ENCODE measurements around the gene STRBP. TPM values are rescaled to one million over a fixed set of nuclear protein-coding genes. Genes with fewer than 3 reads are reported as not detected.

Gene STRBP
- total RNA-seq, 1 experiment from 2014 or later, result 39.9 TPM

DNA sequence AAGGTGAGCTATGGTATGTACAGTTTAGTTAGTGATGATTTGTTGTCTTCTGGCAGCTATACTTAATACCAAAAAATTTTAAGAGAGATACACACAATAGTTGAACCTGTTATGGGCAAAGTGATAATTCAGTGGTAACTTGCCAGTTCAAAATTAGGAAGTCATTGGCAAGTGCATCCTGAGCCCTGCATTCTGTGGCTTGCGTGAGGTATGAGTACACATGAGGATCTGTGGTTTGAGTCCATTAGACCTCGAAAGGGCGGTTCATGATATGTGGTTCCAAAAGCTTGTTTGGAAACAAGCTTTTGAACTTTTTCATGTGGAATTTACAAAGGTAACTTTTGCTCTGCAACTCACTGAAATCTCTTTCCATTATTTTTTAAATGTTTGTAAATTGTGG lies 187.9 kb downstream of the STRBP start:
- H3K36me3 ChIP-seq (ENCODE audit: low read depth), result peaks cover 16% of the 10 kb centered on the region; the same call in 1 of the 2 replicates
- no peak for DNase-seq
- no peak overlapping the region for H3K27ac ChIP-seq
- H3K9me3 ChIP-seq (ENCODE audit: insufficient read depth, low read depth), result no peaks in the 10 kb centered on the region
- H3K27me3 ChIP-seq (ENCODE audit: insufficient read depth, low read depth), result no peaks in the 10 kb centered on the region
- H2AFZ ChIP-seq, result no peak overlapping the region
- ChIA-PET CTCF (interaction anchor here (0.9 kb wide), 1 partner anchor 172 kb away, joined by 4 read pairs; no protein-coding TSS in a partner anchor), POLR2A (ENCODE audit: unreplicated experiment) (no interaction called here)
- H3F3A ChIP-seq (ENCODE audit: insufficient read depth, low read depth), result no peaks in the 10 kb centered on the region
- TF ChIP-seq, protein P1, sequence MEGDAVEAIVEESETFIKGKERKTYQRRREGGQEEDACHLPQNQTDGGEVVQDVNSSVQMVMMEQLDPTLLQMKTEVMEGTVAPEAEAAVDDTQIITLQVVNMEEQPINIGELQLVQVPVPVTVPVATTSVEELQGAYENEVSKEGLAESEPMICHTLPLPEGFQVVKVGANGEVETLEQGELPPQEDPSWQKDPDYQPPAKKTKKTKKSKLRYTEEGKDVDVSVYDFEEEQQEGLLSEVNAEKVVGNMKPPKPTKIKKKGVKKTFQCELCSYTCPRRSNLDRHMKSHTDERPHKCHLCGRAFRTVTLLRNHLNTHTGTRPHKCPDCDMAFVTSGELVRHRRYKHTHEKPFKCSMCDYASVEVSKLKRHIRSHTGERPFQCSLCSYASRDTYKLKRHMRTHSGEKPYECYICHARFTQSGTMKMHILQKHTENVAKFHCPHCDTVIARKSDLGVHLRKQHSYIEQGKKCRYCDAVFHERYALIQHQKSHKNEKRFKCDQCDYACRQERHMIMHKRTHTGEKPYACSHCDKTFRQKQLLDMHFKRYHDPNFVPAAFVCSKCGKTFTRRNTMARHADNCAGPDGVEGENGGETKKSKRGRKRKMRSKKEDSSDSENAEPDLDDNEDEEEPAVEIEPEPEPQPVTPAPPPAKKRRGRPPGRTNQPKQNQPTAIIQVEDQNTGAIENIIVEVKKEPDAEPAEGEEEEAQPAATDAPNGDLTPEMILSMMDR (conservative IDR thresholded peaks at IDR 0.05), result no peak
- TF ChIP-seq EZH2 (IDR thresholded peaks at IDR 0.05; ENCODE audit: low read depth), result no peak
- no peaks in the 10 kb centered on the region for H3K79me2 ChIP-seq (ENCODE audit: low read depth)
- H4K20me1 ChIP-seq (ENCODE audit: insufficient read depth), result peaks cover 5% of the 10 kb centered on the region; the same call in 1 of the 2 replicates
- H3K4me2 ChIP-seq, result no peak overlapping the region
- no peaks in the 10 kb centered on the region for H3K4me1 ChIP-seq (replicated peaks; ENCODE audit: insufficient read depth)
- no TSS peak for BruUV-seq (replicated peaks)
- no peaks in the 10 kb centered on the region for H3K9me2 ChIP-seq (ENCODE audit: insufficient read depth)
- intact Hi-C loops (cut with micrococcal nuclease; ENCODE audit: unreplicated experiment), result no loop called here
- H3K4me3 ChIP-seq, result no peak overlapping the region

DNA sequence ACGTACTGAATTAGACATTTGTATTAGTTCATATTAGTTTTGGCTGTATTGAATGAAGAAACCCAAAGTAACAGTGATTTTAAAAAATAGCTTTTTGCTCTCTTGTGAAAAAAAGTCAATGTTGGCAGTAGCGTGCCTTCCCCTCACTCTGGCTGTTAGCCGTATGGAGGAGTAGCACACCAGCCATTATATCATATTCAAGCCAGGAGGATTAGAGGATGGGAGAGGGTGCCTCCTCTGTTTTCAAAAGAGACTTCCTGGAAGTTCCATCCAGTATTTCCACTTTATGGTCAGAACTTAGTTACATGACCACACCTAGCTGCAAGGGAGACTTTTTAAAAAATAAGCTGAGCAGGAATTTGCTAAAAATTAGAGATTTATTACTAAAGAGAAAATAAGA lies 193.8 kb downstream of the STRBP start:
- Histone ChIP-seq H3F3A (ENCODE audit: insufficient read depth, low read depth) (no peaks in the 10 kb centered on the region), H3K27me3 (ENCODE audit: insufficient read depth, low read depth) (no peaks in the 10 kb centered on the region), H3K9me3 (ENCODE audit: insufficient read depth, low read depth) (no peaks in the 10 kb centered on the region), H3K79me2 (ENCODE audit: low read depth) (no peaks in the 10 kb centered on the region), H2AFZ (no peak overlapping the region), H4K20me1 (ENCODE audit: insufficient read depth) (peaks cover 7% of the 10 kb centered on the region; the same call in 1 of the 2 replicates), H3K36me3 (ENCODE audit: low read depth) (peaks cover 11% of the 10 kb centered on the region; the same call in 1 of the 2 replicates), H3K4me3 (no peak overlapping the region), H3K4me1 (replicated peaks; ENCODE audit: insufficient read depth) (no peaks in the 10 kb centered on the region), H3K4me2 (no peak overlapping the region), H3K27ac (no peak overlapping the region), H3K9me2 (ENCODE audit: insufficient read depth) (no peaks in the 10 kb centered on the region)
- TF ChIP-seq, protein P1 (conservative IDR thresholded peaks at IDR 0.05), result no peak
- TF ChIP-seq EZH2 (IDR thresholded peaks at IDR 0.05; ENCODE audit: low read depth), result no peak
- no peak for DNase-seq
- POLR2A ChIA-PET (ENCODE audit: unreplicated experiment), result no interaction called here
- no TSS peak for BruUV-seq (replicated peaks)
- CTCF ChIA-PET, result no interaction called here
- intact Hi-C loops (cut with micrococcal nuclease; ENCODE audit: unreplicated experiment), result no loop called here

DNA sequence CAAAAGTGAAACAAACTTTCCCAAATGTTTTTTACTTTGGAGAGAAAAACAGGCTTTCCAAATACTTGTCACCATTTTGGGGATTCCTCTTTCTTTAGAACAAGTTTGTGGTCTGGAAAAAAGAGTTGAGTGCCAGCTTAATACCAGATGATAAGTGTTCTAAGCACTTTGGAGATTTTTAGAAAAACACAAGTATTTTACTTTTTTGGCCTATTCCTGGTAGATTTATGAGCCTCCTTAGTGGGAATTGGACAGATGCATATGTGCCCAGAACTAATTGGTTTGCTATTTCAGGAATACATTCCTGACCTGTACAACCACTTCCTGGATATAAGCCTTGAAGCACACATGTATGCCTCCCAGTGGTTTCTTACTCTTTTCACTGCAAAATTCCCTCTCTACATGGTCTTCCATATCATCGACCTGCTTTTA lies 194.4 kb downstream of the STRBP start:
- Histone ChIP-seq H3K9me3 (ENCODE audit: insufficient read depth, low read depth) (no peaks in the 10 kb centered on the region), H3K4me3 (no peak overlapping the region), H3K79me2 (ENCODE audit: low read depth) (no peaks in the 10 kb centered on the region), H4K20me1 (ENCODE audit: insufficient read depth) (peaks cover 7% of the 10 kb centered on the region; the same call in 1 of the 2 replicates), H3K27ac (no peak overlapping the region), H3F3A (ENCODE audit: insufficient read depth, low read depth) (no peaks in the 10 kb centered on the region), H3K27me3 (ENCODE audit: insufficient read depth, low read depth) (no peaks in the 10 kb centered on the region), H3K4me2 (no peak overlapping the region), H2AFZ (no peak overlapping the region), H3K9me2 (ENCODE audit: insufficient read depth) (no peaks in the 10 kb centered on the region), H3K36me3 (ENCODE audit: low read depth) (peaks cover 11% of the 10 kb centered on the region; the same call in 1 of the 2 replicates), H3K4me1 (replicated peaks; ENCODE audit: insufficient read depth) (no peaks in the 10 kb centered on the region)
- DNase-seq, result no peak
- TF ChIP-seq EZH2 (IDR thresholded peaks at IDR 0.05; ENCODE audit: low read depth), result no peak
- TF ChIP-seq, protein P1 (conservative IDR thresholded peaks at IDR 0.05), result no peak
- ChIA-PET POLR2A (ENCODE audit: unreplicated experiment) (no interaction called here), CTCF (no interaction called here)
- no TSS peak for BruUV-seq (replicated peaks)
- intact Hi-C loops (cut with micrococcal nuclease; ENCODE audit: unreplicated experiment), result no loop called here

All from PC-9 (cell line).